Transverse colon (tissue), 4 donors: ENCODE data around the gene XYLB. TPM values are rescaled to one million over a fixed set of nuclear protein-coding genes. Genes with fewer than 3 reads are reported as not detected.

Source experiments
- DNase-seq: peaks from one replicate; pipeline ENCODE4 v3.0.0-alpha.2; 2019
- H3K27ac ChIP-seq, 4 donors: fragments of 200-600 bp; sonication (generic); 2 replicates each; pipeline ENCODE4 v1.5.1; 2016 to 2018; ENCODE audit warnings: inconsistent platforms in 4 of 4
- H3K27me3 ChIP-seq: fragments of 200-600 bp; sonication (generic); 2 replicates; pipeline ENCODE4 v1.5.1; 2017; ENCODE audit warnings: inconsistent platforms
- H3K36me3 ChIP-seq, 4 donors: fragments of 200-600 bp; sonication (generic); 2 replicates each; pipeline ENCODE4 v1.5.1; 2017 to 2019; ENCODE audit warnings: inconsistent platforms in 4 of 4
- H3K4me1 ChIP-seq, 4 donors: fragments of 200-600 bp; sonication (generic); 2 replicates each; pipeline ENCODE4 v1.5.1; 2017 to 2020; ENCODE audit warnings: inconsistent platforms in 4 of 4
- H3K4me3 ChIP-seq, 4 donors: fragments of 200-600 bp; sonication (generic); 1 replicate in 1 of 4; 2 replicates in 3 of 4; pipeline versions ENCODE4 v1.5.1 to v1.6.1; 2017 to 2019; ENCODE audit warnings: inconsistent platforms in 4 of 4
- H3K9me3 ChIP-seq, 2 donors: fragments of 200-600 bp; sonication (generic); 2 replicates each; pipeline ENCODE4 v1.5.1; 2017 to 2019; ENCODE audit warnings: inconsistent platforms in 2 of 2
- EP300 ChIP-seq: sonication (generic); formaldehyde crosslinking; IDR thresholded peaks from one replicate; pipeline ENCODE4 v1.6.1; 2017; ENCODE audit warnings: antibody characterized with exemption, low read depth
- POLR2A ChIP-seq: fragments of 450-650 bp; IDR thresholded peaks from one replicate; pipeline ENCODE4 v1.6.1; 2016; ENCODE audit warnings: antibody characterized with exemption, mild to moderate bottlenecking, moderate library complexity
- POLR2AphosphoS5 ChIP-seq, 3 donors: sonication (generic); formaldehyde crosslinking; IDR thresholded peaks; one replicate each; pipeline ENCODE4 v1.6.1; 2016; ENCODE audit warnings: antibody characterized with exemption in 3 of 3
- WGBS, 2 donors: methylation state at CpG; one replicate each; pipeline ENCODE4 v1.1.5; 2018; ENCODE audit warnings: low coverage in 1 of 2; 5-methylcytosine and 5-hydroxymethylcytosine counted together
- in situ Hi-C, 4 donors: fragments of 200-750 bp; cut with MboI; loops; one replicate each; pipeline versions ENCODE4 v1.15.0 to v1.15.1; 2017; ENCODE audit warnings: low sequenced_read_pairs in 3 of 4, low pct_ligation_motif_present in 1 of 4, low pct_unique_long_range_greater_than_20kb in 1 of 4
- intact Hi-C: fragments of 100-400 bp; cut with DNase I; formaldehyde crosslinking; loops from one replicate; pipeline ENCODE4 v1.15.1; 2023; ENCODE audit warnings: low total_unique reads
- total RNA-seq, 4 donors: library from RNA; depleted of rRNA; stranded (reverse); fragments of >200 nt; gene quantifications; one replicate each; pipeline ENCODE4 v1.1.0, GENCODE V29; 2016
- TF ChIP-seq, protein P1 (sequence below), 5 experiments: fragments of 200-600 bp in 3 of 5; fragments of 450-650 bp in 2 of 5; sonication (generic) in 3 of 5; IDR thresholded peaks; 1 replicate in 2 of 5; 2 replicates in 3 of 5; pipeline ENCODE4 v1.5.1; 2016 to 2017; ENCODE audit warnings: antibody characterized with exemption in 5 of 5, inconsistent platforms in 3 of 5, mild to moderate bottlenecking in 2 of 5, moderate library complexity in 1 of 5

XYLB gene
- total RNA-seq, 4 donors from 2014 or later, result 13.5 to 18.7 (median 15.1) TPM

DNA sequence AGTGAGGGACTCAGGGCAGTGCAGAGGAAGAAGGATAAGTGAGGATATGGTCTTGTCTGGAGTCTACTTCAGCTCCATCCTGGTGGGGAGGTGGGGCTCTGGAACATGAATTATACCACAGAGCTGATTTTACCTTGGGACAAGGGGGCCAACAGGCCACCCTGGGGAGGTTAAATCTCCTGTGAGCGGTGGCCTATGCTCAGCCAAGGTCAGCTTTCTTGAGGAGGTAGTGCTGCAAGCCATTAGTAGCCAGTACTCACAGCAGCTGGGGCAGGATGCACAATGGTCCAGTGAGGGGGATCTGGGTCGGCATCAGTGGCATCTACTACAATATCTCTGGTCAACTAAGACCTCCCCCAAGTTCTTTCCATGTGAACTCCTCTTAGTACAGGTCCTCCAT is 49.7 kb downstream of the XYLB start:
- H3K27ac ChIP-seq, result no peak overlapping the region
- H3K36me3 ChIP-seq, result peaks cover 0 to 9% (median 2%) of the 10 kb centered on the region in 4 donors
- DNase-seq, result no peak
- no peaks in the 10 kb centered on the region for H3K4me1 ChIP-seq
- 100% methylated on average over 2 of the region's 2 CpGs; no CpG with 5 or more reads in 1 of the 2 donors for WGBS, 2 donors
- in situ Hi-C loops (no loop called here), intact Hi-C loops (no loop called here)
- H3K4me3 ChIP-seq, result no peak overlapping the region
- no peaks in the 10 kb centered on the region for H3K27me3 ChIP-seq
- no peaks in the 10 kb centered on the region for H3K9me3 ChIP-seq
- TF ChIP-seq POLR2AphosphoS5 (IDR thresholded peaks at IDR 0.05) (no peak), POLR2A (no peak), EP300 (no peak)
- TF ChIP-seq, protein P1, sequence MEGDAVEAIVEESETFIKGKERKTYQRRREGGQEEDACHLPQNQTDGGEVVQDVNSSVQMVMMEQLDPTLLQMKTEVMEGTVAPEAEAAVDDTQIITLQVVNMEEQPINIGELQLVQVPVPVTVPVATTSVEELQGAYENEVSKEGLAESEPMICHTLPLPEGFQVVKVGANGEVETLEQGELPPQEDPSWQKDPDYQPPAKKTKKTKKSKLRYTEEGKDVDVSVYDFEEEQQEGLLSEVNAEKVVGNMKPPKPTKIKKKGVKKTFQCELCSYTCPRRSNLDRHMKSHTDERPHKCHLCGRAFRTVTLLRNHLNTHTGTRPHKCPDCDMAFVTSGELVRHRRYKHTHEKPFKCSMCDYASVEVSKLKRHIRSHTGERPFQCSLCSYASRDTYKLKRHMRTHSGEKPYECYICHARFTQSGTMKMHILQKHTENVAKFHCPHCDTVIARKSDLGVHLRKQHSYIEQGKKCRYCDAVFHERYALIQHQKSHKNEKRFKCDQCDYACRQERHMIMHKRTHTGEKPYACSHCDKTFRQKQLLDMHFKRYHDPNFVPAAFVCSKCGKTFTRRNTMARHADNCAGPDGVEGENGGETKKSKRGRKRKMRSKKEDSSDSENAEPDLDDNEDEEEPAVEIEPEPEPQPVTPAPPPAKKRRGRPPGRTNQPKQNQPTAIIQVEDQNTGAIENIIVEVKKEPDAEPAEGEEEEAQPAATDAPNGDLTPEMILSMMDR (IDR thresholded peaks at IDR 0.05), result no peak

DNA sequence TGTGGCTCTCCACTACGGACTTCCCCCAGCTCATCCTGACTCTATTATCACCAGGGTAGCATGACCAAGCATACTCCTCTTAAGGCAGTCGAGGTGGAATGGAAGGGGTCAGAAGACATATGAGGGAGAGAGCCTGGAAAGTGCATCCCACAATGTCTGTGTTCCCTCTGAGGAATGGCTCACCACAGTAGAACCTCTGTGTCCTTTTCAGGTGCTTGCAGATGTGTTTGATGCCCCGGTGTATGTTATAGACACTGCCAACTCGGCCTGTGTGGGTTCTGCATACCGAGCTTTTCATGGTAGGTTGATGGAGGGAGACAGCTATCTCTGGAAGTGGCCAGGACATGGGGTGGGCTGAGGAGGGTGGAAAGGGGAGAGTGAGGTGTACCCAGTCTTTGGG is 50.3 kb downstream of the XYLB start:
- H3K27me3 ChIP-seq, result no peaks in the 10 kb centered on the region
- H3K36me3 ChIP-seq, result peaks cover 0 to 10% (median 2%) of the 10 kb centered on the region in 4 donors
- intact Hi-C loops (no loop called here), in situ Hi-C loops (no loop called here)
- 100% methylated on average over 5 of the region's 5 CpGs; no CpG with 5 or more reads in 1 of the 2 donors for WGBS, 2 donors
- TF ChIP-seq, protein P1 (IDR thresholded peaks at IDR 0.05), result no peak
- TF ChIP-seq EP300 (no peak), POLR2AphosphoS5 (IDR thresholded peaks at IDR 0.05) (no peak), POLR2A (no peak)
- no peaks in the 10 kb centered on the region for H3K9me3 ChIP-seq
- no peak overlapping the region for H3K27ac ChIP-seq
- DNase-seq, result no peak
- no peaks in the 10 kb centered on the region for H3K4me1 ChIP-seq
- H3K4me3 ChIP-seq, result no peak overlapping the region

DNA sequence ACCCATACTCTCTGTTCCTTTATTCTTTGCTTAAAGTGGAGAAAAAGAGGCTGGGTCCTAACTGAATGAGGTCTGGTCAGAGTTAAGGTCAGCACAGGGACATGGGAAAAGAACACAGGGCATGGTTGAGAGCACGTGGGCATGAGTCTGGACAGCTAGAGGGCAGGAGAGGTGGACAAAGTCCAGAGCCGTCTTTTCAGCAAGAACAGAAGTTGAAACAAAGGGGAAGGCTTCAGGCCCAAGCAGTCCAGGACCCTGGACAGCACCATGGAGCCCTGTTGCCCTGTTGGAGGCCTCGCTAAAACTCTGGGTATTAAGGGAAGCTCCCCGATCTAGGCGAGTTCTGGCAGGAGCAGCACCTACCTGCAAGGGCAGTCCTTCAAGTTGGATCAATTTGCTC is 50.7 kb downstream of the XYLB start:
- H3K27me3 ChIP-seq, result no peaks in the 10 kb centered on the region
- in situ Hi-C loops, result no loop called here
- WGBS, 2 donors, result 69 to 80% methylated on average over 1 to 5 of the region's 5 CpGs
- no peaks in the 10 kb centered on the region for H3K9me3 ChIP-seq
- no peak for TF ChIP-seq POLR2A
- TF ChIP-seq, protein P1 (IDR thresholded peaks at IDR 0.05), result no peak
- no peak for TF ChIP-seq POLR2AphosphoS5 (IDR thresholded peaks at IDR 0.05)
- TF ChIP-seq EP300, result no peak
- no peak overlapping the region for H3K4me3 ChIP-seq
- intact Hi-C loops, result no loop called here
- DNase-seq, result no peak
- no peak overlapping the region for H3K27ac ChIP-seq
- H3K36me3 ChIP-seq, result peaks cover 0 to 10% (median 2%) of the 10 kb centered on the region in 4 donors
- H3K4me1 ChIP-seq, result no peaks in the 10 kb centered on the region

DNA sequence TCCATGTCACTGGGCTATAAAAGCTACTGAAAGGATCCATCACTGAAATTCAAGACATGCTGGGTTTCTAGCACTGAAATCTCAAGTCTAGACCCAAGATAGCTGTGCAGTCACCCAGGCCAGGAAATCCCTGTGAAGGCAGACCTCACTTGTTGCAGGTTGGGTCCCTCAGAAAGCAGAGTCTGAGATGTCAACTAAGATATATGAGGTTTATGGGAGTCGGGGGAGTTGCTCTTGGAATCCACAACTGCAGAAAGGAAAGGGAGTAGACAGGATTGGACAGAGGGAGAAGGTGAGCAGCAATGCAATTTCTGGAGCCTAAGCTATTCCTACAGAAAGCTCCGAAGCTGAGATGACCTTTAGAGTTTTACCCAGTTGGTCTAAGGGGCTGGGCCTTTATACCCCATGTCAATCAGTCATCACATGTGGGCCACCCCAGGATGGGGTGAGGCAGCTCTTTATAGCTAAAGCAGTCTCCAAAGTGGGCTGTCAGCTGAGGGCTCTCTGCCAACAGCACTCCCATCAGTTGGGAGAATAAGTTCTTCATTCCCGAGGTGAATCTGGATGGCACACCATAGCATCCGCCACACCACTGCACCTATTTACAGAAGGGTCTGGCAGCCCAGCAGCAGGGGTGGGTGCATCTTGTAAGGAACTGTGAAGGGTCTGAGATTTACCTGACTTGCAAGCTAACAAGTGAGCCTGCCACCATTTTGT is 54.8 kb downstream of the XYLB start:
- in situ Hi-C loops, result no loop called here
- Histone ChIP-seq H3K27me3 (no peaks in the 10 kb centered on the region), H3K36me3 (peaks cover 0 to 16% (median 0%) of the 10 kb centered on the region in 4 donors), H3K4me3 (no peak overlapping the region), H3K27ac (no peak overlapping the region), H3K4me1 (no peaks in the 10 kb centered on the region), H3K9me3 (no peaks in the 10 kb centered on the region)
- WGBS, 2 donors, result 67 to 78% methylated on average over 2 to 4 of the region's 4 CpGs
- DNase-seq, result no peak
- intact Hi-C loops, result no loop called here
- TF ChIP-seq POLR2A (no peak), EP300 (no peak), POLR2AphosphoS5 (IDR thresholded peaks at IDR 0.05) (no peak)
- TF ChIP-seq, protein P1 (IDR thresholded peaks at IDR 0.05), result no peak
